Colonic mucosa (tissue), 4 donors: ENCODE results near the gene NFASC. TPM values are rescaled to one million over a fixed set of nuclear protein-coding genes. Genes with fewer than 3 reads are reported as not detected.

Experiments used
- DNase-seq: peaks from one replicate; pipeline ENCODE4 v3.0.0-alpha.2; 2020
- H3K27ac ChIP-seq: fragments of 200-600 bp; one replicate; pipeline ENCODE4 v1.8.0; 2021
- H3K27me3 ChIP-seq: fragments of 200-600 bp; one replicate; pipeline ENCODE4 v1.8.0; 2021
- H3K36me3 ChIP-seq: fragments of 200-600 bp; one replicate; pipeline ENCODE4 v1.8.0; 2021
- H3K4me1 ChIP-seq: fragments of 200-600 bp; one replicate; pipeline ENCODE4 v1.8.0; 2021; ENCODE audit warnings: mild to moderate bottlenecking
- H3K4me3 ChIP-seq: fragments of 200-600 bp; one replicate; pipeline ENCODE4 v1.8.0; 2021
- H3K9ac ChIP-seq, 2 donors: one replicate each; pipeline ENCODE4 v1.7.0; 2013; ENCODE audit warnings: control low read depth in 2 of 2, low read depth in 2 of 2, low read length in 2 of 2
- H3K9me3 ChIP-seq: fragments of 200-600 bp; one replicate; pipeline ENCODE4 v1.8.0; 2021
- intact Hi-C: fragments of 100-400 bp; cut with DNase I; formaldehyde crosslinking; loops from one replicate; pipeline ENCODE4 v1.14.1; 2022
- total RNA-seq, 2 donors: library from RNA; stranded (reverse); fragmentation: NEBNext Ultra II Directional in 1 of 2; extraction: Animal tissue kit (Norgen Biotek cat#: 25700) in 1 of 2; gene quantifications; one replicate each; pipeline ENCODE4 v1.2.1, GENCODE V29; 2021
- TF ChIP-seq, protein P1 (sequence below): fragments of 200-600 bp; IDR thresholded peaks from one replicate; pipeline ENCODE4 v1.8.0; 2022; ENCODE audit warnings: antibody characterized with exemption, mild to moderate bottlenecking
- donor health status: healthy.
- donor health status: DM: no; HTN: no; CAD: no.
- donor health status: DM: no; HTN: no; CAD: no.

The NFASC gene
- total RNA-seq, 2 donors from 2014 or later, result 12.1 to 13.9 TPM

DNA sequence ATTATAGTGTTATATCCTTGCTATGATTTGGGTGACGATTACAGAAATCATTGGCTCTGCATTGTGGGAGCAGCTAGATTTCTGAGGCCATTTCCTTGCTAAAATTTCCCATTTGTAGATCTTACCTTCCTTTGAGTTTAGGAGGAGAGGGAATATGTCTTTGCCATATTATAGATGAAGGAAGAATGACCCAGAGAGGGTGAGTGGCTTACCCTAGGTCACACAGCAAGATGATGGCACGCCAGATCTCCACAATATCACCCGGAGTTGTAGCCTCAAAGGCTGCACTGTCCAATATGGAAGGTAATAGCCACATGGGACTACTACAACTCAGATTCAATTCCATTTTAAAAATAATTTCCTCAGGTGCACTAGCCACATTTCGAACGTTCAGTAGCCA is 182.6 kb downstream of the NFASC start:
- Histone ChIP-seq H3K36me3 (no peaks in the 10 kb centered on the region), H3K9ac (no peak overlapping the region), H3K27me3 (no peaks in the 10 kb centered on the region), H3K27ac (no peak overlapping the region), H3K4me1 (no peaks in the 10 kb centered on the region), H3K9me3 (no peaks in the 10 kb centered on the region), H3K4me3 (no peak overlapping the region)
- no peak for DNase-seq
- intact Hi-C loops, result no loop called here
- TF ChIP-seq, protein P1, sequence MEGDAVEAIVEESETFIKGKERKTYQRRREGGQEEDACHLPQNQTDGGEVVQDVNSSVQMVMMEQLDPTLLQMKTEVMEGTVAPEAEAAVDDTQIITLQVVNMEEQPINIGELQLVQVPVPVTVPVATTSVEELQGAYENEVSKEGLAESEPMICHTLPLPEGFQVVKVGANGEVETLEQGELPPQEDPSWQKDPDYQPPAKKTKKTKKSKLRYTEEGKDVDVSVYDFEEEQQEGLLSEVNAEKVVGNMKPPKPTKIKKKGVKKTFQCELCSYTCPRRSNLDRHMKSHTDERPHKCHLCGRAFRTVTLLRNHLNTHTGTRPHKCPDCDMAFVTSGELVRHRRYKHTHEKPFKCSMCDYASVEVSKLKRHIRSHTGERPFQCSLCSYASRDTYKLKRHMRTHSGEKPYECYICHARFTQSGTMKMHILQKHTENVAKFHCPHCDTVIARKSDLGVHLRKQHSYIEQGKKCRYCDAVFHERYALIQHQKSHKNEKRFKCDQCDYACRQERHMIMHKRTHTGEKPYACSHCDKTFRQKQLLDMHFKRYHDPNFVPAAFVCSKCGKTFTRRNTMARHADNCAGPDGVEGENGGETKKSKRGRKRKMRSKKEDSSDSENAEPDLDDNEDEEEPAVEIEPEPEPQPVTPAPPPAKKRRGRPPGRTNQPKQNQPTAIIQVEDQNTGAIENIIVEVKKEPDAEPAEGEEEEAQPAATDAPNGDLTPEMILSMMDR, result no peak

- H3K27ac ChIP-seq, result no peak overlapping the region
- TF ChIP-seq, protein P1, result no peak
- no peaks in the 10 kb centered on the region for H3K4me1 ChIP-seq
- intact Hi-C loops, result no loop called here
- no peaks in the 10 kb centered on the region for H3K36me3 ChIP-seq
- no peak overlapping the region for H3K4me3 ChIP-seq
- no peaks in the 10 kb centered on the region for H3K9me3 ChIP-seq
- no peak for DNase-seq
- H3K27me3 ChIP-seq, result no peaks in the 10 kb centered on the region
- no peak overlapping the region for H3K9ac ChIP-seq
Measured at GRCh38 chr1:205054013-205054412, 183.4 kb downstream of the NFASC start.

GRCh38 chr1:205056188-205056611 is 185.5 kb downstream of the NFASC start:
- DNase-seq, result no peak
- intact Hi-C loops, result no loop called here
- Histone ChIP-seq H3K27me3 (no peaks in the 10 kb centered on the region), H3K4me1 (no peaks in the 10 kb centered on the region), H3K4me3 (no peak overlapping the region), H3K36me3 (no peaks in the 10 kb centered on the region), H3K9ac (no peak overlapping the region), H3K27ac (no peak overlapping the region), H3K9me3 (no peaks in the 10 kb centered on the region)
- TF ChIP-seq, protein P1, result no peak

DNA sequence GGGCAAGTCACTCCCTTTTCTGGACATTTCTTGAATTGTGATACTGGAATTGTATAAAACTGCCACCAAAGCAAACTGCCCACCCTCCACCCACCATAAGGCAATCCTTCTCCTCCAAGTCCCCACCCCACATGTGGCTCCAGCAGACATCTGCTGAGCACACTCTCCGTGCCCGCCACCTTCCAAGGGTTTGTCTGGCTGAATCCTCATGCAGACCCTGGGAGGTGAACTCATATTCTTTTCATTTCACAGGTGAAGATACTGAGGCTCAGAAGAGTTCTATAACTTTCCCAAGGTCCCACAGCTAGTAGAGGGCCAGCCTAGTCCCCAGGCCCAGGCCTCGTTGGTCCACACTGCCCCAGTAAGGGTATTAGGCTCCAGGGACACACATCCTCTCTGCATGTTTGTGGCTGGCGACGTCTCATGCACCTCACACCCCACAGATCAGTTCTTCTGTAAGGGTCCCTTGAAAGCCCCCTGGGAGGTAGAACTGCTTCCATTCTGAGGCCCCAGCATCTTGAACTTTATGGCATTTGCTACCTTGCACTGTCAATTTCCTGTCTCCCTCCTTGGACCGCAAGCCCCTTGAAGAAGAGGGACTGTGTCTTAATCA is 186.4 kb downstream of the NFASC start:
- Histone ChIP-seq H3K27me3 (no peaks in the 10 kb centered on the region), H3K9ac (no peak overlapping the region), H3K27ac (no peak overlapping the region), H3K36me3 (no peaks in the 10 kb centered on the region), H3K4me3 (no peak overlapping the region), H3K4me1 (no peaks in the 10 kb centered on the region), H3K9me3 (no peaks in the 10 kb centered on the region)
- TF ChIP-seq, protein P1, result no peak
- no peak for DNase-seq
- intact Hi-C loops, result no loop called here

DNA sequence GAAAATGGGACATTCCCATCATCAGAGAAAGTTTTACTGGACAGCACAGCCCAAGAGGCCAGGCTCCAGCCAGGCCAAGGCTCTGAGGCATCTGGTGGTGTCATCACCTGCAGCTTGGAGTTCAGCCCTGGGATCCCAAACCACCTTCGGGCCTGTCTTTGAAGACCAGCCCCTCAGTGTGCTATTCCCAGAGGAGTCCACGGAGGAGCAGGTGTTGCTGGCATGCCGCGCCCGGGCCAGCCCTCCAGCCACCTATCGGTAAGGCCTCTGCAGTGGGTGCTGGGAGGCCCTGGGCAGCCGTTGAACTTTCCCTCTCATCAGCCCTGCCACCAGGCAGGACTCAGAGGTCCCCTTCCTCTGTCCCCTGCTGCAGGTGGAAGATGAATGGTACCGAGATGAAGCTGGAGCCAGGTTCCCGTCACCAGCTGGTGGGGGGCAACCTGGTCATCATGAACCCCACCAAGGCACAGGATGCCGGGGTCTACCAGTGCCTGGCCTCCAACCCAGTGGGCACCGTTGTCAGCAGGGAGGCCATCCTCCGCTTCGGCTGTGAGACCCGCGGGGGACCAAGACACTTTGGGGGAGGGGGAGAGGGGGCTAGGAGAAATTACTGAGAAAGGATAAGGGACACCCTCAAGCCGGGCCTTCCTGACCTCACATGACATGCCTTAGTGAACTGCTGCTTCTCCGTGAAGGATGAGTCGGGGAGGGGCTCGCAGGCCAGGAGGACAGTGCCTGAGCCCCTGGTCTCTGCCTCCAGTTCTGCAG is 187.3 kb downstream of the NFASC start:
- no peak for DNase-seq
- intact Hi-C loops, result no loop called here
- Histone ChIP-seq H3K36me3 (no peaks in the 10 kb centered on the region), H3K4me1 (no peaks in the 10 kb centered on the region), H3K9me3 (no peaks in the 10 kb centered on the region), H3K27ac (no peak overlapping the region), H3K4me3 (no peak overlapping the region), H3K27me3 (no peaks in the 10 kb centered on the region), H3K9ac (no peak overlapping the region)
- TF ChIP-seq, protein P1, result no peak
